K562 (cell line): ENCODE results near the gene SARS1. TPM values are rescaled to one million over a fixed set of nuclear protein-coding genes. Genes with fewer than 3 reads are reported as not detected.
A peak's percentile ranks its signal among the peaks of the same experiment; 100 is the strongest.

Source experiments
- ATF7 ChIP-seq: fragments of 450-650 bp; IDR thresholded peaks from 2 replicates; pipeline ENCODE4 v1.7.1; 2014; ENCODE audit warnings: mild to moderate bottlenecking, moderate library complexity
- COPS2 ChIP-seq: fragments of 450-650 bp; conservative IDR thresholded peaks from 2 replicates; pipeline ENCODE4 v1.6.1; 2016; ENCODE audit warnings: mild to moderate bottlenecking, moderate library complexity
- CXXC5 ChIP-seq: fragments of 250-450 bp; sonication (Bioruptor Pico); IDR thresholded peaks from 2 replicates; pipeline ENCODE4 v1.8.0; 2022; ENCODE audit warnings: inconsistent platforms, mild to moderate bottlenecking, moderate library complexity
- HEY1 ChIP-seq: fragments of 250-450 bp; sonication (Bioruptor Pico); IDR thresholded peaks from 2 replicates; pipeline ENCODE4 v1.5.0; 2020; ENCODE audit warnings: mild to moderate bottlenecking, moderate library complexity, borderline replicate concordance
- HLTF ChIP-seq: fragments of 450-650 bp; IDR thresholded peaks from 2 replicates; pipeline ENCODE4 v1.6.1; 2016
- HNRNPH1 ChIP-seq: fragments of 200-400 bp; formaldehyde crosslinking; optimal IDR thresholded peaks from 2 replicates; pipeline ENCODE3; 2017; ENCODE audit warnings: low read depth, mild to moderate bottlenecking, low read length, moderate library complexity
- ILF3 ChIP-seq: fragments of 450-650 bp; IDR thresholded peaks from 2 replicates; pipeline ENCODE4 v1.6.1; 2018; ENCODE audit warnings: antibody characterized with exemption, mild to moderate bottlenecking, moderate library complexity, borderline replicate concordance
- LCOR ChIP-seq: sonication (generic); formaldehyde crosslinking; IDR thresholded peaks from 2 replicates; pipeline ENCODE4 v1.8.0; 2022; ENCODE audit warnings: mild to moderate bottlenecking, missing genetic modification reagents
- MECOM ChIP-seq: fragments of 250-450 bp; sonication (Bioruptor Pico); IDR thresholded peaks from 2 replicates; pipeline ENCODE4 v1.8.0; 2022; ENCODE audit warnings: inconsistent platforms
- MTA3 ChIP-seq: fragments of 450-650 bp; formaldehyde crosslinking; IDR thresholded peaks from 2 replicates; pipeline ENCODE4 v1.6.1; 2017; ENCODE audit warnings: mild to moderate bottlenecking, borderline replicate concordance
- TAF7 ChIP-seq: fragments of 450-650 bp; IDR thresholded peaks from 2 replicates; pipeline ENCODE4 v1.6.1; 2016; ENCODE audit warnings: missing genetic modification characterization, missing compliant biosample characterization
- TBL1XR1 ChIP-seq, 2 experiments: IDR thresholded peaks; 2 replicates each; pipeline ENCODE4 v1.6.1; 2012; ENCODE audit warnings: improper control_type of control experiment in 2 of 2, low read length in 2 of 2, mild to moderate bottlenecking in 1 of 2
- ZNF384 ChIP-seq: IDR thresholded peaks from 2 replicates; pipeline ENCODE4 v1.6.1; 2012; ENCODE audit warnings: low read depth, low read length, improper control_type of control experiment
- ZNF778 ChIP-seq: fragments of 450-650 bp; formaldehyde crosslinking; IDR thresholded peaks from 2 replicates; pipeline ENCODE4 v1.4.0; 2020; ENCODE audit warnings: mild to moderate bottlenecking, moderate library complexity
- polyA plus RNA-seq, 8 experiments: library from polyadenylated mRNA; depleted of rRNA in 4 of 8; stranded (reverse) in 5 of 8; unstranded in 3 of 8; fragments of >200 nt; fragmentation: Nextera tagmentation in 2 of 8; fragmentation: Illumina TruSeq in 1 of 8; extraction: Ambion mirVana in 2 of 8; extraction: Trizol in 1 of 8; gene quantifications; 2 replicates each; pipeline versions ENCODE4 v1.2.1 to v1.2.3, GENCODE V29; 2011 to 2014; ENCODE audit warnings: inconsistent platforms in 1 of 8, missing spikeins in 1 of 8
- total RNA-seq, 7 experiments: library from RNA; depleted of rRNA in 6 of 7; stranded (reverse); fragments of >200 nt in 6 of 7; fragmentation: Illumina TruSeq in 2 of 7; extraction: Trizol in 2 of 7; gene quantifications; 2 replicates each; pipeline versions ENCODE4 v1.2.1 to v1.2.3, GENCODE V29; 2011 to 2021; ENCODE audit warnings: low replicate concordance in 1 of 7
- TF ChIP-seq, protein P1 (sequence below): fragments of 250-450 bp; sonication (Bioruptor Pico); IDR thresholded peaks from 2 replicates; pipeline ENCODE4 v1.4.0; 2020; ENCODE audit warnings: mild to moderate bottlenecking, moderate library complexity, borderline replicate concordance
- TF ChIP-seq, protein P2 (sequence below): fragments of 450-650 bp; formaldehyde crosslinking; IDR thresholded peaks from 2 replicates; pipeline ENCODE4 v1.4.0; 2020; ENCODE audit warnings: mild to moderate bottlenecking, moderate library complexity
- TF ChIP-seq, protein P3 (sequence below): sonication (generic); formaldehyde crosslinking; IDR thresholded peaks from 2 replicates; pipeline ENCODE4 v1.8.0; 2022; ENCODE audit warnings: mild to moderate bottlenecking, missing genetic modification reagents

The SARS1 gene
- total and polyA plus RNA-seq, 9 of the 15 experiments (the other 6 are each of a cell fraction or from before 2014, with no cell fraction given), result 221 to 623 (median 254) TPM

DNA sequence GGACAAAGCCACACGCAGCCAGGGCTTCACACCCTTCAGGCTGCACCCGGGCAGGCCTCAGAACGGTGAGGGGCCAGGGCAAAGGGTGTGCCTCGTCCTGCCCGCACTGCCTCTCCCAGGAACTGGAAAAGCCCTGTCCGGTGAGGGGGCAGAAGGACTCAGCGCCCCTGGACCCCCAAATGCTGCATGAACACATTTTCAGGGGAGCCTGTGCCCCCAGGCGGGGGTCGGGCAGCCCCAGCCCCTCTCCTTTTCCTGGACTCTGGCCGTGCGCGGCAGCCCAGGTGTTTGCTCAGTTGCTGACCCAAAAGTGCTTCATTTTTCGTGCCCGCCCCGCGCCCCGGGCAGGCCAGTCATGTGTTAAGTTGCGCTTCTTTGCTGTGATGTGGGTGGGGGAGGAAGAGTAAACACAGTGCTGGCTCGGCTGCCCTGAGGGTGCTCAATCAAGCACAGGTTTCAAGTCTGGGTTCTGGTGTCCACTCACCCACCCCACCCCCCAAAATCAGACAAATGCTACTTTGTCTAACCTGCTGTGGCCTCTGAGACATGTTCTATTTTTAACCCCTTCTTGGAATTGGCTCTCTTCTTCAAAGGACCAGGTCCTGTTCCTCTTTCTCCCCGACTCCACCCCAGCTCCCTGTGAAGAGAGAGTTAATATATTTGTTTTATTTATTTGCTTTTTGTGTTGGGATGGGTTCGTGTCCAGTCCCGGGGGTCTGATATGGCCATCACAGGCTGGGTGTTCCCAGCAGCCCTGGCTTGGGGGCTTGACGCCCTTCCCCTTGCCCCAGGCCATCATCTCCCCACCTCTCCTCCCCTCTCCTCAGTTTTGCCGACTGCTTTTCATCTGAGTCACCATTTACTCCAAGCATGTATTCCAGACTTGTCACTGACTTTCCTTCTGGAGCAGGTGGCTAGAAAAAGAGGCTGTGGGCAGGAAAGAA, 61.1 kb downstream of the SARS1 start (continued):
- TF ChIP-seq, protein P1, sequence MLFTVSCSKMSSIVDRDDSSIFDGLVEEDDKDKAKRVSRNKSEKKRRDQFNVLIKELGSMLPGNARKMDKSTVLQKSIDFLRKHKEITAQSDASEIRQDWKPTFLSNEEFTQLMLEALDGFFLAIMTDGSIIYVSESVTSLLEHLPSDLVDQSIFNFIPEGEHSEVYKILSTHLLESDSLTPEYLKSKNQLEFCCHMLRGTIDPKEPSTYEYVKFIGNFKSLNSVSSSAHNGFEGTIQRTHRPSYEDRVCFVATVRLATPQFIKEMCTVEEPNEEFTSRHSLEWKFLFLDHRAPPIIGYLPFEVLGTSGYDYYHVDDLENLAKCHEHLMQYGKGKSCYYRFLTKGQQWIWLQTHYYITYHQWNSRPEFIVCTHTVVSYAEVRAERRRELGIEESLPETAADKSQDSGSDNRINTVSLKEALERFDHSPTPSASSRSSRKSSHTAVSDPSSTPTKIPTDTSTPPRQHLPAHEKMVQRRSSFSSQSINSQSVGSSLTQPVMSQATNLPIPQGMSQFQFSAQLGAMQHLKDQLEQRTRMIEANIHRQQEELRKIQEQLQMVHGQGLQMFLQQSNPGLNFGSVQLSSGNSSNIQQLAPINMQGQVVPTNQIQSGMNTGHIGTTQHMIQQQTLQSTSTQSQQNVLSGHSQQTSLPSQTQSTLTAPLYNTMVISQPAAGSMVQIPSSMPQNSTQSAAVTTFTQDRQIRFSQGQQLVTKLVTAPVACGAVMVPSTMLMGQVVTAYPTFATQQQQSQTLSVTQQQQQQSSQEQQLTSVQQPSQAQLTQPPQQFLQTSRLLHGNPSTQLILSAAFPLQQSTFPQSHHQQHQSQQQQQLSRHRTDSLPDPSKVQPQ (CRISPR knock-in tag), result no peak
- TF ChIP-seq HLTF, result no peak
- no peak for TF ChIP-seq HEY1 (CRISPR knock-in tag)
- no peak for TF ChIP-seq ZNF778 (CRISPR knock-in tag)
- TF ChIP-seq HNRNPH1, result no peak
- no peak for TF ChIP-seq LCOR (CRISPR knock-in tag)
- no peak for TF ChIP-seq ILF3
- TF ChIP-seq, protein P2, sequence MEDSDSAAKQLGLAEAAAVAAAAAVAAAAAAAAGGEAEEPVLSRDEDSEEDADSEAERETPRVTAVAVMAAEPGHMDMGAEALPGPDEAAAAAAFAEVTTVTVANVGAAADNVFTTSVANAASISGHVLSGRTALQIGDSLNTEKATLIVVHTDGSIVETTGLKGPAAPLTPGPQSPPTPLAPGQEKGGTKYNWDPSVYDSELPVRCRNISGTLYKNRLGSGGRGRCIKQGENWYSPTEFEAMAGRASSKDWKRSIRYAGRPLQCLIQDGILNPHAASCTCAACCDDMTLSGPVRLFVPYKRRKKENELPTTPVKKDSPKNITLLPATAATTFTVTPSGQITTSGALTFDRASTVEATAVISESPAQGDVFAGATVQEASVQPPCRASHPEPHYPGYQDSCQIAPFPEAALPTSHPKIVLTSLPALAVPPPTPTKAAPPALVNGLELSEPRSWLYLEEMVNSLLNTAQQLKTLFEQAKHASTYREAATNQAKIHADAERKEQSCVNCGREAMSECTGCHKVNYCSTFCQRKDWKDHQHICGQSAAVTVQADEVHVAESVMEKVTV (CRISPR knock-in tag), result no peak
- TF ChIP-seq CXXC5 (CRISPR knock-in tag), result peak; percentile 46; the same call in 1 of the 2 replicates
- no peak for TF ChIP-seq COPS2
- no peak for TF ChIP-seq ZNF384
- 0 out of 2 replicates have a peak, but pooled peaks have one; percentile 30 for TF ChIP-seq ATF7
- TF ChIP-seq, protein P3, sequence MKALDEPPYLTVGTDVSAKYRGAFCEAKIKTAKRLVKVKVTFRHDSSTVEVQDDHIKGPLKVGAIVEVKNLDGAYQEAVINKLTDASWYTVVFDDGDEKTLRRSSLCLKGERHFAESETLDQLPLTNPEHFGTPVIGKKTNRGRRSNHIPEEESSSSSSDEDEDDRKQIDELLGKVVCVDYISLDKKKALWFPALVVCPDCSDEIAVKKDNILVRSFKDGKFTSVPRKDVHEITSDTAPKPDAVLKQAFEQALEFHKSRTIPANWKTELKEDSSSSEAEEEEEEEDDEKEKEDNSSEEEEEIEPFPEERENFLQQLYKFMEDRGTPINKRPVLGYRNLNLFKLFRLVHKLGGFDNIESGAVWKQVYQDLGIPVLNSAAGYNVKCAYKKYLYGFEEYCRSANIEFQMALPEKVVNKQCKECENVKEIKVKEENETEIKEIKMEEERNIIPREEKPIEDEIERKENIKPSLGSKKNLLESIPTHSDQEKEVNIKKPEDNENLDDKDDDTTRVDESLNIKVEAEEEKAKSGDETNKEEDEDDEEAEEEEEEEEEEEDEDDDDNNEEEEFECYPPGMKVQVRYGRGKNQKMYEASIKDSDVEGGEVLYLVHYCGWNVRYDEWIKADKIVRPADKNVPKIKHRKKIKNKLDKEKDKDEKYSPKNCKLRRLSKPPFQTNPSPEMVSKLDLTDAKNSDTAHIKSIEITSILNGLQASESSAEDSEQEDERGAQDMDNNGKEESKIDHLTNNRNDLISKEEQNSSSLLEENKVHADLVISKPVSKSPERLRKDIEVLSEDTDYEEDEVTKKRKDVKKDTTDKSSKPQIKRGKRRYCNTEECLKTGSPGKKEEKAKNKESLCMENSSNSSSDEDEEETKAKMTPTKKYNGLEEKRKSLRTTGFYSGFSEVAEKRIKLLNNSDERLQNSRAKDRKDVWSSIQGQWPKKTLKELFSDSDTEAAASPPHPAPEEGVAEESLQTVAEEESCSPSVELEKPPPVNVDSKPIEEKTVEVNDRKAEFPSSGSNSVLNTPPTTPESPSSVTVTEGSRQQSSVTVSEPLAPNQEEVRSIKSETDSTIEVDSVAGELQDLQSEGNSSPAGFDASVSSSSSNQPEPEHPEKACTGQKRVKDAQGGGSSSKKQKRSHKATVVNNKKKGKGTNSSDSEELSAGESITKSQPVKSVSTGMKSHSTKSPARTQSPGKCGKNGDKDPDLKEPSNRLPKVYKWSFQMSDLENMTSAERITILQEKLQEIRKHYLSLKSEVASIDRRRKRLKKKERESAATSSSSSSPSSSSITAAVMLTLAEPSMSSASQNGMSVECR (CRISPR knock-in tag), result no peak
- peak in 1 of 2 experiments; percentile 87; a peak in 2 of 4 replicates for TF ChIP-seq TBL1XR1 (IDR thresholded peaks at IDR 0.05; ENCODE audit: low read length in 2 of 2)
- no peak for TF ChIP-seq TAF7 (tag)
- 0 out of 2 replicates have a peak, but pooled peaks have one; percentile 40 for TF ChIP-seq MTA3
- no peak for TF ChIP-seq MECOM (CRISPR knock-in tag)
